Activated gamma-delta T cell treated with anti-CD3 and anti-CD28 coated beads, Interleukin-2, amount 50 U/mL, for 16 hours (primary cell): ENCODE measurements around the gene CACNA2D1.
"Not testable (repeated sequence)": the region's sequence is repeated elsewhere in the genome, so short reads cannot be mapped to it uniquely, and the experiment has no call there.

Source experiments
- DNase-seq: peaks from one replicate; pipeline ENCODE4 v3.0.0-alpha.2; 2020; ENCODE audit warnings: low read depth

CACNA2D1 gene

DNA sequence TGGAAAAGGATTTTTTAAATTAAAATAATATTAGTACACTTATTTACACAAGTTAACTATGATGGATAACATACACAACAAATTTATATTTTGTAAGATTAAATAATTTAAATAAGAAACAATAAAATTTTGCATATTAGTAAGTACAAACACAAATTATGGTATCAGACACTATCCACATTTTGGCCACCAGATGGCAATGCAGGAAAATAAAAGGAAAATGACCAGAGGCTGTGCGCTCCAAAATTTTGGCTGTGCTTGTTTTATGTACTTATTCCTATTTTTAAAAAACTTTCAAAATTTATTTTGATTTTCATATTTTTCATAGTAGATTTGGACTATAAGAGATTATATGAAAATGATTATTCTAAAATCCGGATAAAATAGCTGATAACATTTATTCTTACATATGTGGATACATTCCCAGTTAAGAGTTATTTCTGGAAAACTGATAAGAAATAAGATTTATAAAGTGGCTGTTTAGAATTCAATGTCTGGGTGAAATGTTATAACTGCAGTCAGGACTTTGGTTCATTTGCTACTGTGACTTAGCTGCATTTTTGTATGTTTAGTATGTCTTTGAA is 399.0 kb downstream of the CACNA2D1 start:
- DNase-seq: no peak

DNA sequence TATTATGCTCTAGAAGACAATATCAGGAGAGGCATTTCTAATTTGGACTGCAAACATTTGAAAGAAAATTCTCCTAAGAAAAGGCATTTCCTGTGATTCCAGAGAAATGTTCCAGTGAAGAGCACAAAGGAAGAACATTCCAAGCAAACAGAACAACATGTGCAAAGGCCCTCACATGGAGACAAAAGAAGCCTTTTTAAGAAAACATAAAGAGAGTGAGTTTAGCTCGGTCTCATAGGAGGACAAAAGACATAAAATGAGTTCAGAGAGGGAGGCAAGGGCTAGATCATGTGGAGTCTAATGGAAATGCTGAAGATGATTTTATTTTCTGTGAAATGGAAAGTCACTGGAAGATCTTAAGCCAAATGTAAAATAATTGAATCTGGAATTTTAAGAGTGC is 404.0 kb downstream of the CACNA2D1 start:
- no peak for DNase-seq

GRCh38 chr7:82036146-82036886 is 407.3 kb downstream of the CACNA2D1 start:
- DNase-seq: no peak

DNA sequence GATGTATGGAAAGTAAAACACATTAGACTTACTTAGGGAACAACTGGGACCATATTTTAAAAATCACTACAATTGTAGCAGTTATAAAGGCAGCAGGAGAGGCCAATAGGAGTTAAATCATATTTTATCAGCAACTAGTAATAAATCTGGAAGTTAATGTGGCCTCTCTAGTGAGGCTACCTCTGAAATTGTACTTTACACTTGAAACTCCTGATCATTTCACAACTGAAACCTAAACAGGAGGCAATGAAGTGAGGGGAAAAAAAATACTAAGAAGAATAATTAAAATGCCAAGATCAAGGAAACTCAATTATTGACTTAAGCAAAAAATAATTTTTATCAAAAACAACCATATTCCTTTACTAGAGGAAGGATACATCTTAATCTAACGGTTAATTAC is 408.1 kb downstream of the CACNA2D1 start:
- DNase-seq: no peak

- DNase-seq: no peak
Measured at GRCh38 chr7:82032901-82033300, 410.7 kb downstream of the CACNA2D1 start.

DNA sequence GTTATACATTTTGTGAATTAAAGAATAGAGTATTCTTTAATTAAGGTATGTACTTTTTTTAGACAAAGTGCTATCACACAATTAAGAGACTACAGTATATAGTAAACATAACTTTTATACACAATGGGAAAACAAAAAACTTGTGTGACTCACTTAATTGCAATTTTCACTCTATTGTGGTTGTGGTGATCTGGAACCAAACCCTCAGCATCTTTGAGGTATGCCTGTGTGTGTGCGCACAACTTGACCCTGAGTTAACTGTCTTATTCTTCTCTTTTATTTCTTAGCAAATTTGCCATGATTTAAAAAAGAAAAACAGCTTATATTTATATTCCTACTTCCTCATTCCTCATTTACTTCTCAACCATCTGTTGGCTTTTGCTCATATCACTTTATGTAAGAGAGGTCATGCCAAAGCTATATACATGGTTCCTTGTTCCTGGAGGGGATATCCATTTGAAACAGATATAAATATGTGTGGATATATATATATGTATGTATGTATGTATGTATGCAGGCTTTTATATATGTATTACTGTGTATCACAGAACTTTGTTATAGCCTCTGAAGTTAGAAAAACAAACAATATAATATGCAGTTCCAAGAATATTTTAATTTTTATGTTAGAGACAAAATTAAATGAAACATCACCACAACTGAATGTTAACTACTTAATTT is 414.2 kb downstream of the CACNA2D1 start:
- no peak for DNase-seq

- DNase-seq: no peak
Measured at GRCh38 chr7:82028097-82028496, 415.5 kb downstream of the CACNA2D1 start.

DNA sequence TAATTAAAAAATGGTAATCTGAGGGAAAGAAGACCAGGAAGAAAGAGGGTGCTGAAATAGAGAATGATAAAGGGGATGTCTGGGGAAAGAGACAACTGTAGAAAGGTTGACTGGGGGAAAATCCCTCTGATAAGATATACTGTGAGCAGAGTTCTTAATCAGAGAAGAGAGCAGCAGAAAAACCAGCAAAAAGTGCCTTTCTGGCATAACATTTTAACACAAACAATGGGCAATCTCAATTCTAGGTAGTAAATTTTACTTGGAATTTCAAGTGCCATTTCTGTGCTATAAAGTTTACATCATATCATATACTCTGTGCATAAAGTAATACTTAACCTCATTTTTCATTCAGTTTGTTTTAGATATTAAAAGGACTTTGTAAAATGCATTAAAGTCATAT is 421.9 kb downstream of the CACNA2D1 start:
- no peak for DNase-seq

DNA sequence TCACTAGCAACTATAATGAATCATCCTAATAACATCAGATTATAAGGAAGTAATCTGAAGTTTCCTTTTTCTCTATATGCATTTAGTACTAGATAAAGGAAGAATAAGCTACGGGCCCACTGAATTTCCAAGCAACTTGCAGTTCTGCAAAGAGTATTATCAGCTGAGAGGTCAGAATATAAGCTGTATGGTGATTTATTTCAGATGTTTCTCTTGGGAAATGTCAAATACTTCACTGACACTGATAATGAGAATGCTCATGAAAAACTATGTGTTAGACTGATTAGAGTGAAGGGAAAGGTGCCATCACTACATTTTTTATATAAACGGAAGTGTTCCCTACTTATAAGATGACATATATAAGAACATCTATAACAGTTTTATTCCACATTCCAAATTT is 422.5 kb downstream of the CACNA2D1 start:
- DNase-seq: no peak

GRCh38 chr7:82019551-82020475 is 423.8 kb downstream of the CACNA2D1 start:
- DNase-seq: no peak

GRCh38 chr7:82018226-82018625 is 425.4 kb downstream of the CACNA2D1 start:
- DNase-seq: no peak

- DNase-seq: no peak
Measured at GRCh38 chr7:82017334-82017943, 426.1 kb downstream of the CACNA2D1 start.

DNA sequence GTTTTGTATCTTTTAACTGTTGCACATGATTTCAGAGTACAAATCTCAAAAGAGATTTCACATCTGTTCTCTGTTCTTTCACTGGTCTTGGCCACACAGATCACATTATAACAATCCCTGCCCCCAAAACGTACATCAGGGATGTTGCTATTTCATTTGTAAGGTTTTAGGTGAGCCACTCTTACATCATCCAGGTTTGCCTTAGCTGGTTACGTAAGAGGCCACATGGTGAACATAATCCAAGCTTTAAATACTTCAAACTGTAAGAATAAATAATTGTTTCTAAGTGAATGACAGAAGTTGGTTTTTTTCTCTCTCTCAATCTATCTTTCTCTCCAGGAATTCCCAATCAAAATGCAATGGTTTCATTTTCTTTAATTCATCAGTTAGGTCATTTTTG is 427.8 kb downstream of the CACNA2D1 start:
- DNase-seq: no peak

- DNase-seq: not testable (repeated sequence)
Measured at GRCh38 chr7:82014574-82014973, 429.0 kb downstream of the CACNA2D1 start.

GRCh38 chr7:82012453-82012852 is 431.1 kb downstream of the CACNA2D1 start:
- DNase-seq: no peak

DNA sequence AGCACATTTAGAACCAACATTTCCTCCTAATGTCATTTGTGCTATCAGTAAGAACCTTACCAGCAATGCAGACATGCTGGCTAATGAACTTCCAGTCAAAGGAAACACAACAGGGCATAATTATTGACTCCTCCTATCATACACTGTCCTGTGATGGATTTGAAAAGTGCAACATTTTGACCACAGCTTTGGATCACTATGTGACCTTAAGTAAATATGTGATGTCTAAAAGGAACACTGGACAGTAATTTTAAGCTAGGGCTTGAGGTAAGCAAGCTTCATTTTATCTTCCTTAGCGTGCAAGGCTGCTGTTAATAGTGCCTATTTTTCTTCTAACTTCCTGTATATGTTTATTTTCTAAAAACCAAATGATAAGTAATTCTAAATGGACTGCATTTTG is 433.2 kb downstream of the CACNA2D1 start:
- DNase-seq: no peak

DNA sequence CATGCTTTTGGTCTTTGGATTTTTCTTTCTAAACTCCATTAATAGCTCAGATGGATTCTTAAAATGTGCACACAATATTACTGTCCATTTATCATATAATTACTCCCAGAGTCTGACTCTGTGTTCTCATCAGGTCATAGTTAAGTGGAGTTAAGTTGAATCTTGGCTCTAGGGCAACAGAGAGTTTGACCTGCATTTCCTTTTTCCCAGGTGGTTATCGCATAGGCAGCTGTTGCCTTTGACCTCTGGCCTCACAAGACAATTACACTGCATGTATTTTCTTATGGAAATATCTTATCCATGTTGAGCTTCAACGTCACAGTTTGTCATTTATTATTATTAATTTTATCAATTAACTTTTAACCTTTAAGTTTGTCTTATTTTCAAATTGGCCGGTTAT is 436.3 kb downstream of the CACNA2D1 start:
- DNase-seq: no peak

DNA sequence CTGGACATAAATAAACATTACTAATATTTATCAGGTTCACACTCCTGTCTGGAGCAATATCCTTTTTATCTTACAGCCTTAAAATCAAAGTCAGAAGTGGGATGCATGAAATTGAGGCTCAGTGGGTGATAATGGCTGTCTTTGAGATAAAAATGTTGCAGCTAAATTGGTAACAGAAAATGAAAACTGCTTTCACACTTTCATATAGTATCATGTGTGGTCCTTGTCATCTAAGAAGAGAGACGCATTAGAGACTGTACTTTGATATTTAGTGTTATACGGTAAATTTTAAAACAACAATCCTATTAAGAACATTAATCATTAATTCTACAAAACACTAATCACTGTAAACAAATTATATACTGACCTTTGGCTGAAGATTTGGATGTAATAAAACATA is 438.5 kb downstream of the CACNA2D1 start:
- no peak for DNase-seq

DNA sequence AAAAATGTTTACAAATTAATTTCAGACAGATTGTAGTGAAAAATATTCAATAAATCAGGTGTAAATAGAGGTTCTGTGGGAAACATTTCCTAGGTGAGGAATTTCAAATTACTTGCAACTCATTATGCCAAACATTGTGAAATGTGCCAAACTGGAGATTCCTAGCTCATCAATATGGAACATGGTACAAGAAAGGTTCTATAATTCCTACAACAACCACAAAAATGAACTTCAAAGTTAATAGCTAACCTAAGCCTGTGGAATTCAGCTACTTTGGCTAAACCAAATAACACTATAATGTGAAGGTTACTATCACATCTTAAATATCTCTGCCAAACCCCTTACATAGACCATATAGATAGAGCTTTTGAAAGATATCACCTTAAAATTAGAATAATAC is 450.4 kb downstream of the CACNA2D1 start:
- DNase-seq: no peak

GRCh38 chr7:81990395-81990794 is 453.2 kb downstream of the CACNA2D1 start:
- no peak for DNase-seq

- DNase-seq: no peak
Measured at GRCh38 chr7:81986723-81987470, 456.7 kb downstream of the CACNA2D1 start.
